ENCODE results near the gene SFPQ.

Gene SFPQ

DNA sequence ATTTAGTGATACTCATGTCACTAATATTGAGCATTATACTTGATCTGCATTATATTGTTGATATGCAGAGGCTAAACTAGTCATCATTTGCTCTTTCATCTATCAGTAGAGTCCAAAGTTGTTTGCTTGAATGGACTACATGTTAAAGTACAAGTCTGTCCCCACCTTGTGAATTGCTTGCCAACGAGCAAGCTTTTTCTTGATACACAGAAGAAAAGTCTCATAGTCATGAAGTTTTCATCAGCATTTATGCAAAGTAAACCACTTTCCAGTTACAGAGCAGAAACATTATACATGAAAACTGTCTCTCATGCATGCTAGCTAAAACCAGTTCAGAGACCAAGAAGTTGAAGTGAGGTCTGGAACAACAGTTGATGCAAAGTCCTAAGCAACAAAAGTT, 13.0 kb downstream of the SFPQ start:
- no peak for DNase-seq (ENCODE audit: low read depth)
- TF ChIP-seq, protein P1, sequence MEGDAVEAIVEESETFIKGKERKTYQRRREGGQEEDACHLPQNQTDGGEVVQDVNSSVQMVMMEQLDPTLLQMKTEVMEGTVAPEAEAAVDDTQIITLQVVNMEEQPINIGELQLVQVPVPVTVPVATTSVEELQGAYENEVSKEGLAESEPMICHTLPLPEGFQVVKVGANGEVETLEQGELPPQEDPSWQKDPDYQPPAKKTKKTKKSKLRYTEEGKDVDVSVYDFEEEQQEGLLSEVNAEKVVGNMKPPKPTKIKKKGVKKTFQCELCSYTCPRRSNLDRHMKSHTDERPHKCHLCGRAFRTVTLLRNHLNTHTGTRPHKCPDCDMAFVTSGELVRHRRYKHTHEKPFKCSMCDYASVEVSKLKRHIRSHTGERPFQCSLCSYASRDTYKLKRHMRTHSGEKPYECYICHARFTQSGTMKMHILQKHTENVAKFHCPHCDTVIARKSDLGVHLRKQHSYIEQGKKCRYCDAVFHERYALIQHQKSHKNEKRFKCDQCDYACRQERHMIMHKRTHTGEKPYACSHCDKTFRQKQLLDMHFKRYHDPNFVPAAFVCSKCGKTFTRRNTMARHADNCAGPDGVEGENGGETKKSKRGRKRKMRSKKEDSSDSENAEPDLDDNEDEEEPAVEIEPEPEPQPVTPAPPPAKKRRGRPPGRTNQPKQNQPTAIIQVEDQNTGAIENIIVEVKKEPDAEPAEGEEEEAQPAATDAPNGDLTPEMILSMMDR (IDR thresholded peaks at IDR 0.05; ENCODE audit: control insufficient read depth, insufficient read depth, low read depth, low read length, missing control alignments): no peak
- no peak overlapping the region for H3K4me3 ChIP-seq (ENCODE audit: control insufficient read depth, low read depth, low read length)

DNA sequence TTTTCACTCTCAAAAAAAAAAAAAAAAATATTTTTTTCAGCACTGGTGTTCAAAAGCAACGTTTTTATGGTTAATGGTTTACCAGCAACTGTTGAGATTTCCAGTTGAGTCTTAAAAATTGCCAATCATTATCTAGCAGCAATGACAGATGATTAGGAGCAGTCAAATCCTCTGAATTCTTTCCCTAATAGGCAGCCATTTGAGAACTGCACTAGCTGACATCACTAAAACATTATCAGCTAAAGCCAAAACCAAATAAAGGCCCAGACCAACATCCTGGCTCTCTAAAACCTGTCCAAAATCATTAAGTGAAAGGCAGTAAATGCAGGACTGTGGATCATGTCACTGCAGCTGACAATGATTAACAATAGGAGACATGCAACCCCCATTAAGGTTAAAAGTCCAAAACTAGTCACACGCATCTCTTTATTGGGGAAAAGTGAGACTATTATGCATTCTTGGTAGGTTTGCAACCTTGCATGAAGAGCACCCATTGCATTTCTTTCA, 14.0 kb downstream of the SFPQ start:
- DNase-seq (ENCODE audit: low read depth): no peak
- H3K4me3 ChIP-seq (ENCODE audit: control insufficient read depth, low read depth, low read length): no peak overlapping the region
- TF ChIP-seq, protein P1 (IDR thresholded peaks at IDR 0.05; ENCODE audit: control insufficient read depth, insufficient read depth, low read depth, low read length, missing control alignments): no peak

DNA sequence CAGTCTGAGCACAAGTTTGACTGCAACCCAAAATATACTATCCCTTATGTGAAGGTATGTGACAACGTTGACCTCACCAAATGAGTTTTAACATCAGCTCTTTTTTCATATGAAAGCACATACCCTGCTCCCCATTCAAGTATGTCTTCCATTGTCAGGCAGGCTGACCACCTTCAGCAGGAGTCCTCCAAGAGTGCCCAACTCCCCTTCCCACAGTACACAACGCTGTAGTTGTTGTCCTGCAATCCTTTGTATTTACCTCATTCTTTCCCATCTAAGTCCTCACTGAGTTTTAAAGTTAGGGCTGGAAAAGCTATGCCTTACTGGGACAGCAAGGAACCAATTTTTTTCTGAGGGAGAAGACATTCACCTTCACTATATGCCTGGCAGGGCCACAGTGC, 14.7 kb downstream of the SFPQ start:
- DNase-seq (ENCODE audit: low read depth): no peak
- TF ChIP-seq, protein P1 (IDR thresholded peaks at IDR 0.05; ENCODE audit: control insufficient read depth, insufficient read depth, low read depth, low read length, missing control alignments): no peak
- H3K4me3 ChIP-seq (ENCODE audit: control insufficient read depth, low read depth, low read length): no peak overlapping the region

DNA sequence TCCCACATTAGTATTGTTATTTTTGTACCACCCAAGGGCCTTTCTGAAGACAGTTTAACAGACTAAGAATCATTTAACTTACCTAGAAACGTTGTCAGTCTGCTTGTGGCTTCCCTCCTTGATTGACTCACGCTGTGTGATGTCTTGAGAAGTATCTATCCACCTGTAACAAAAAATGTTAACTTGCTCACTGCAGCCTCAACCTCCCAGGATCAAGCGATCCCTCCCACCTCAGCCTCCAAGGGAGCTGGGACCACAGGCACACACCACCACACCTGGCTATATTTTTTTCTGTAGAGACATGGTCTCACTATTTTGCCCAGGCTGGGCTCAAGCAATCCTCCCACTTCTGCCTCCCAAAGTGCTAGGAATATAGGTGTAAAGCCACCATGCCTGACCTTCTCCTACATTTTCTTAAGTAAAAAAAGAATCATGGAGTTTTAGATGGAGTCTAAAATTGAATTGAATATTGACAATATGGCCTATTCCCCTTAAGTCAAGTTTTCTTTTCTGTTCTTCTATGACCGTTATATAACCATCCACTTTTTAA, 15.6 kb downstream of the SFPQ start:
- TF ChIP-seq, protein P1 (IDR thresholded peaks at IDR 0.05; ENCODE audit: control insufficient read depth, insufficient read depth, low read depth, low read length, missing control alignments): no peak
- DNase-seq (ENCODE audit: low read depth): no peak
- no peak overlapping the region for H3K4me3 ChIP-seq (ENCODE audit: control insufficient read depth, low read depth, low read length)

DNA sequence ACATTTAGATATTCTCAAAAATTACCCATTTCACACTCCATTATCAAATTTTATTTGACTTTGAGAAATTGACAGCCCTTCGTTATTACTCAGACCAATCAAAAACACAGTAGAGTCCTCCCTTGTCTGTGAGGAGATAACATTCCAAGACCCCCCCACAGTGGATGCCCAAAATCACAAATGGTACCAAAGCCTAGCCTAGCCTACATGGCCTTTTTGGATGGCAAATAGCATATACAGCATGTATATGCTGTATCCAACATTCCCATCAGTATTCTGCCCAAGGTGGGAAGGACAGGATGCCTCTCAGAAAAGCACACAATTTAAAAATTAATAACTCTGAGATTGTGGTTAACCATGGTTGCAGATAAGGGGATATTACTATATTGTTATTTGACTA, 17.3 kb downstream of the SFPQ start:
- TF ChIP-seq, protein P1 (IDR thresholded peaks at IDR 0.05; ENCODE audit: control insufficient read depth, insufficient read depth, low read depth, low read length, missing control alignments): no peak
- DNase-seq (ENCODE audit: low read depth): no peak
- H3K4me3 ChIP-seq (ENCODE audit: control insufficient read depth, low read depth, low read length): no peak overlapping the region

DNA sequence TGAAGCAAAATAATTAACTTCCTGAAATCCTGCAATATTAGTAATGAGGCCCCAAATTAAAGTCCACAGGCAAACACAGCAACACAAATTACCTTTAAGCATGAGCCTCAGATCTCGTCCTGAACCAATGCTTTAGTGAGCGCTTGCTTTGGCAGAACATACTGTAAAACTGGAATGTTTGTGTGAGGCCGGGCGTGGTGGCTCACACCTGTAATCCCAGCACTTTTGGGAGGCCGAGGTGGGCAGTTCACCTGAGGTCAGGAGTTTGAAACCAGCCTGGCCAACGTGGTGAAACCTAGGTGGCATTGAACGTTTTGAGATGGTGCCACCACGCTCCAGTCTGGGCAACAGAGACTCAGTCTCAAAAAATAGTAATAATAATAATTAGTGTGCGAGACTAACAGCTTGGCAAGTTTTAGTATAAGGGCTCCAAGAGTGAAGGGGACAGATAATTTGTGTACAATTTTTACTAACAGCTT, 17.8 kb downstream of the SFPQ start:
- TF ChIP-seq, protein P1 (IDR thresholded peaks at IDR 0.05; ENCODE audit: control insufficient read depth, insufficient read depth, low read depth, low read length, missing control alignments): no peak
- no peak for DNase-seq (ENCODE audit: low read depth)
- no peak overlapping the region for H3K4me3 ChIP-seq (ENCODE audit: control insufficient read depth, low read depth, low read length)
